ENCODE results near the gene MSRB3. TPM values are rescaled to one million over a fixed set of nuclear protein-coding genes. Genes with fewer than 3 reads are reported as not detected.

MSRB3 gene
- total RNA-seq, 1 donor from 2014 or later: 52.5 TPM

- H3K27me3 ChIP-seq: no peaks in the 10 kb centered on the region
- no peak overlapping the region for H3K4me3 ChIP-seq
- no peak for TF ChIP-seq CTCF (IDR thresholded peaks at IDR 0.05)
- TF ChIP-seq POLR2A (IDR thresholded peaks at IDR 0.05): no peak
- no peak for TF ChIP-seq POLR2AphosphoS5 (IDR thresholded peaks at IDR 0.05; ENCODE audit: insufficient read depth in 1 of 2, low read depth in 1 of 2)
- no peaks in the 10 kb centered on the region for H3K9me3 ChIP-seq
- intact Hi-C loops (cut with DNase I): no loop called here
- H3K4me1 ChIP-seq: no peaks in the 10 kb centered on the region
- no peak overlapping the region for H3K27ac ChIP-seq
- no peak for DNase-seq (ENCODE audit: extremely low spot score in 2 of 2)
- H3K36me3 ChIP-seq: no peaks in the 10 kb centered on the region
These were observed 12.1 kb upstream of the MSRB3 start for GRCh38 chr12:65266408-65266807.

- no peak for DNase-seq (ENCODE audit: extremely low spot score in 2 of 2)
- intact Hi-C loops (cut with DNase I): no loop called here
- H3K27ac ChIP-seq: no peak overlapping the region
These were observed 8.9 kb upstream of the MSRB3 start for GRCh38 chr12:65269603-65270002.

GRCh38 chr12:65274602-65275272 is 3.7 kb upstream of the MSRB3 start:
- Histone ChIP-seq H3K4me3 (no peak overlapping the region), H3K36me3 (no peaks in the 10 kb centered on the region), H3K27ac (no peak overlapping the region), H3K4me1 (peaks cover 4% of the 10 kb centered on the region), H3K27me3 (no peaks in the 10 kb centered on the region), H3K9me3 (no peaks in the 10 kb centered on the region)
- DNase-seq (ENCODE audit: extremely low spot score in 2 of 2): no peak
- intact Hi-C loops (cut with DNase I): no loop called here
- TF ChIP-seq POLR2A (IDR thresholded peaks at IDR 0.05) (no peak), POLR2AphosphoS5 (IDR thresholded peaks at IDR 0.05; ENCODE audit: insufficient read depth in 1 of 2, low read depth in 1 of 2) (no peak), CTCF (IDR thresholded peaks at IDR 0.05) (no peak)

More at GRCh38 chr12:65269603-65270002, 8.9 kb upstream of the MSRB3 start:
- TF ChIP-seq POLR2AphosphoS5 (IDR thresholded peaks at IDR 0.05; ENCODE audit: insufficient read depth in 1 of 2, low read depth in 1 of 2) (no peak), CTCF (IDR thresholded peaks at IDR 0.05) (no peak), POLR2A (IDR thresholded peaks at IDR 0.05) (no peak)
- Histone ChIP-seq H3K36me3 (no peaks in the 10 kb centered on the region), H3K4me1 (no peaks in the 10 kb centered on the region), H3K27me3 (no peaks in the 10 kb centered on the region), H3K9me3 (no peaks in the 10 kb centered on the region), H3K4me3 (no peak overlapping the region)

GRCh38 chr12:65275627-65276026 is 2.9 kb upstream of the MSRB3 start:
- TF ChIP-seq POLR2AphosphoS5 (IDR thresholded peaks at IDR 0.05; ENCODE audit: insufficient read depth in 1 of 2, low read depth in 1 of 2) (no peak), CTCF (IDR thresholded peaks at IDR 0.05) (no peak), POLR2A (IDR thresholded peaks at IDR 0.05) (no peak)
- Histone ChIP-seq H3K27ac (no peak overlapping the region), H3K27me3 (no peaks in the 10 kb centered on the region), H3K4me1 (peaks cover 13% of the 10 kb centered on the region), H3K9me3 (no peaks in the 10 kb centered on the region), H3K4me3 (no peak overlapping the region), H3K36me3 (no peaks in the 10 kb centered on the region)
- intact Hi-C loops (cut with DNase I): no loop called here
- DNase-seq (ENCODE audit: extremely low spot score in 2 of 2): no peak

- Histone ChIP-seq H3K4me3 (no peak overlapping the region), H3K9me3 (no peaks in the 10 kb centered on the region), H3K27ac (no peak overlapping the region), H3K4me1 (peaks cover 19% of the 10 kb centered on the region), H3K36me3 (no peaks in the 10 kb centered on the region), H3K27me3 (no peaks in the 10 kb centered on the region)
- intact Hi-C loops (cut with DNase I): no loop called here
- no peak for DNase-seq (ENCODE audit: extremely low spot score in 2 of 2)
- TF ChIP-seq POLR2AphosphoS5 (IDR thresholded peaks at IDR 0.05; ENCODE audit: insufficient read depth in 1 of 2, low read depth in 1 of 2): no peak
- TF ChIP-seq CTCF (IDR thresholded peaks at IDR 0.05): no peak
- no peak for TF ChIP-seq POLR2A (IDR thresholded peaks at IDR 0.05)
These were observed 1.5 kb upstream of the MSRB3 start for GRCh38 chr12:65276916-65277530.
